Breast epithelium (tissue), 3 donors: ENCODE results near the gene RAPGEF1.

Experiments
- CTCF ChIP-seq, 3 donors: fragments of 450-650 bp; IDR thresholded peaks; one replicate each; pipeline ENCODE4 v1.5.1; 2016 to 2017; ENCODE audit warnings: antibody characterized with exemption in 3 of 3, mild to moderate bottlenecking in 3 of 3, moderate library complexity in 3 of 3
- POLR2A ChIP-seq: fragments of 450-650 bp; IDR thresholded peaks from one replicate; pipeline ENCODE4 v1.6.1; 2016; ENCODE audit warnings: antibody characterized with exemption, mild to moderate bottlenecking, moderate library complexity
- POLR2AphosphoS5 ChIP-seq, 3 donors: sonication (generic); formaldehyde crosslinking; IDR thresholded peaks; one replicate each; pipeline ENCODE4 v1.6.1; 2017; ENCODE audit warnings: antibody characterized with exemption in 3 of 3

- no peak for TF ChIP-seq POLR2A
- no peak for TF ChIP-seq CTCF (IDR thresholded peaks at IDR 0.05)
- no peak for TF ChIP-seq POLR2AphosphoS5 (IDR thresholded peaks at IDR 0.05)
Measured at GRCh38 chr9:131666774-131667173, 73.1 kb downstream of the RAPGEF1 start.
